Measurements from ENCODE around the gene SEPHS1. TPM values are rescaled to one million over a fixed set of nuclear protein-coding genes. Genes with fewer than 3 reads are reported as not detected.

SEPHS1 gene, protein sequence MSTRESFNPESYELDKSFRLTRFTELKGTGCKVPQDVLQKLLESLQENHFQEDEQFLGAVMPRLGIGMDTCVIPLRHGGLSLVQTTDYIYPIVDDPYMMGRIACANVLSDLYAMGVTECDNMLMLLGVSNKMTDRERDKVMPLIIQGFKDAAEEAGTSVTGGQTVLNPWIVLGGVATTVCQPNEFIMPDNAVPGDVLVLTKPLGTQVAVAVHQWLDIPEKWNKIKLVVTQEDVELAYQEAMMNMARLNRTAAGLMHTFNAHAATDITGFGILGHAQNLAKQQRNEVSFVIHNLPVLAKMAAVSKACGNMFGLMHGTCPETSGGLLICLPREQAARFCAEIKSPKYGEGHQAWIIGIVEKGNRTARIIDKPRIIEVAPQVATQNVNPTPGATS
- 22.9 and 28.2 TPM in 2 replicates for total RNA-seq

DNA sequence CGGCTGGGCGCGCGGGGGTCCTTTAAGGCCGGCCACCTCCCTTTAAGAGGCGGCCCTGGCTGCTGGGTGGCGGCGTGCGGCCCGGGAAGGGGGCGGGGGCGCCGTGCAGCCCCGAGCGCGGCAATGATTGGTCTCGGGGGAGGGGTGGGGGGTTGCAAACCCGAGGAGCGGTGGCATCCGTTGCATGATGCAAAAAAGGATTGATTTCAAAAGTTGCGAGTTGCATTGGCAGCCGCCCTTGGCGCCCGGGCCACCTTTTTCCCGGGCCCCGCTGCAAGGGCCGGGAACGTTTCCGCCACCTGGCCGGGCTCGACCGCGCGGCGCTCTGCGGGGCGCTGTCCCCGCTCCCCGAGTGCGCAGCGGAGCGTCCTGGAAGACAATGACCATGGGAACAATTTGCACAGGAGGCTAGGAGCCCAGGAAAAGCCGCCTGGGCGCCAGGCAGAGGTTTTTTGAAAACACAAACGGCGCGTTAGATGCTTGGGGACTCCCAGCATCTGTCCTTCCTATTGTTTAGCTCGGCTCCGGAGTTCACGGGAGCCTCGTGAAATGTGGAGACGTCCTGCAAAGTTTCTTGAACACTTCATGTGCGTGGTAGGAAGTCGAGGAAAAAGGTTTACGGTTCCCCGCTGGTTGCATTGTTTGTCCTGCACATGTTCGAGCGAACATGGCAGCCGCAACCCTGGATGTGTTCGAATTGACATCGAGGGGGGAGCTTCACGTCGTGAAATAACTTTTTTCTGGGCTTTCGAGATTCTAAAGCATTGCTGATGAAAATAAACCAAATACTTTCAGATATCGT lies at the start of gene SEPHS1:
Gene SEPHS1, minus strand, starts transcription at position 78 of the 802 bp plus-strand sequence. CDS start 3,343 bp downstream, outside the sequence.

DNA sequence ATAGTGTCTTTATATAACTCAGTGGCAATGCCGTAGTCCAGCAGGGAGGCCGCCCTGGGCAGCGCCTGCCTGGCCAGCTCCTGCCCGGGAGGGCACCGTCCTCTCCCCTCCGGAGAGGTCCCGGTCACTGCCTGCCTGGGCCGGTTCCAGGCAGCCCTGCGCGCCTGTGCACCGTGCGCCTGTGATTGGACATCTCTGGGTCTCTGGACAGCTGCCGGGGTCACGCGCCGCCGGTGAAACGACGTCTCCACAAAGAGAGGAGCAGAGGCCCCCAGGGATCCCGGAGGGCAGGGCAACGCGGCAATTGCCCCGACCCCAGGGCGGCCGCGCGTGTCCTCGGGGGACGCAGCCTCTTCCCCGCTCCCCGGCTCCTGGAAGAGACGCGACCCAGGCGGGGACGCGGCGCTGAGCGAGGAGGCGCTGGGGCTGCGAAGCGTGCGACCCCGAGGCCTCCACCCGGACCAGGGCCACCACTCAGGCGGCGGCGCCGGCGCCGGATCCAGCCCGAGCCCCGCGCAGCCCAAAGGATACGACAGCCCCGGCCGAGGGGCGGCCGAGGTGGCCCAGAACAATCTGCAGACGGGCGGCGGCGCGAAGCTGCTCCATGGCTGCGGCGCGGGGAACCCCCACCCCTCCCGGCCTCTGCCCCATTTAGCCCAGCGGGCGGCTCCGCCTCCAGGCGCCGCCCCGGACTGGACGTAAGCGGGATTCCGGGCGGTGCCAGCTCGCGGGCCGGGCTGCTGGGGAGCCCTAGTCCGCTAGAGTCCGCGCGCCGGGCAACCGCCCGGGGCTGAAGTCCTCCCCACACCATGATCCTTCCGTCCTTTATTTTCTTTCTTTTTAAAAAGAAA lies 48.4 kb downstream of the SEPHS1 start, which contains the start of gene PHYH:
Gene PHYH, minus strand, starts transcription at position 628 of the 851 bp plus-strand sequence. Its CDS starts 22 bp downstream, at position 606.

Other genes with a start within 250 kb of the SEPHS1 start
- 81.3 and 146 TPM in 2 replicates for gene OPTN, start 248.1 kb downstream of the SEPHS1 start, total RNA-seq
- gene MCM10, start 186.7 kb downstream of the SEPHS1 start, total RNA-seq = 0.34 and 1.3 TPM in 2 replicates
- gene UCMA, start 113.9 kb downstream of the SEPHS1 start, total RNA-seq = not detected in 2 replicates
- 17.8 and 25.4 TPM in 2 replicates for gene PHYH, start 48.2 kb downstream of the SEPHS1 start, total RNA-seq
- 0.63 and 0.69 TPM in 2 replicates for gene BEND7, start 180.7 kb upstream of the SEPHS1 start, total RNA-seq
- gene PRPF18, start 238.7 kb upstream of the SEPHS1 start, total RNA-seq = 31.2 and 31.4 TPM in 2 replicates

All from bronchial smooth muscle cell (primary cell).